ENCODE data around the gene MRFAP1.

MRFAP1 gene

GRCh38 chr4:6613676-6614651 is 26.5 kb upstream of the MRFAP1 start:
- H3K4me1 ChIP-seq (ENCODE audit: low read length): no peaks in the 10 kb centered on the region
- no peak overlapping the region for H3K27ac ChIP-seq (ENCODE audit: low read length)

GRCh38 chr4:6614701-6615230 is 25.7 kb upstream of the MRFAP1 start:
- TF ChIP-seq, protein P1, sequence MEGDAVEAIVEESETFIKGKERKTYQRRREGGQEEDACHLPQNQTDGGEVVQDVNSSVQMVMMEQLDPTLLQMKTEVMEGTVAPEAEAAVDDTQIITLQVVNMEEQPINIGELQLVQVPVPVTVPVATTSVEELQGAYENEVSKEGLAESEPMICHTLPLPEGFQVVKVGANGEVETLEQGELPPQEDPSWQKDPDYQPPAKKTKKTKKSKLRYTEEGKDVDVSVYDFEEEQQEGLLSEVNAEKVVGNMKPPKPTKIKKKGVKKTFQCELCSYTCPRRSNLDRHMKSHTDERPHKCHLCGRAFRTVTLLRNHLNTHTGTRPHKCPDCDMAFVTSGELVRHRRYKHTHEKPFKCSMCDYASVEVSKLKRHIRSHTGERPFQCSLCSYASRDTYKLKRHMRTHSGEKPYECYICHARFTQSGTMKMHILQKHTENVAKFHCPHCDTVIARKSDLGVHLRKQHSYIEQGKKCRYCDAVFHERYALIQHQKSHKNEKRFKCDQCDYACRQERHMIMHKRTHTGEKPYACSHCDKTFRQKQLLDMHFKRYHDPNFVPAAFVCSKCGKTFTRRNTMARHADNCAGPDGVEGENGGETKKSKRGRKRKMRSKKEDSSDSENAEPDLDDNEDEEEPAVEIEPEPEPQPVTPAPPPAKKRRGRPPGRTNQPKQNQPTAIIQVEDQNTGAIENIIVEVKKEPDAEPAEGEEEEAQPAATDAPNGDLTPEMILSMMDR (IDR thresholded peaks at IDR 0.05; ENCODE audit: low read length): no peak
- TF ChIP-seq EZH2phosphoT487 (IDR thresholded peaks at IDR 0.05; ENCODE audit: low read length): no peak
- TF ChIP-seq EZH2 (optimal IDR thresholded peaks at IDR 0.05; ENCODE audit: low read depth, low read length): no peak
- Histone ChIP-seq H3K4me1 (ENCODE audit: low read length) (no peaks in the 10 kb centered on the region), H3K4me2 (ENCODE audit: low read depth, low read length) (no peak overlapping the region), H3K36me3 (replicated peaks; ENCODE audit: insufficient read depth, low read length) (no peaks in the 10 kb centered on the region), H2AFZ (ENCODE audit: low read length) (no peak overlapping the region), H3K79me2 (ENCODE audit: low read length) (no peaks in the 10 kb centered on the region), H3K9me3 (replicated peaks; ENCODE audit: insufficient read depth, low read length) (no peaks in the 10 kb centered on the region), H3K4me3 (ENCODE audit: low read length) (no peak overlapping the region), H3K27me3 (replicated peaks; ENCODE audit: insufficient read depth, low read length) (no peaks in the 10 kb centered on the region), H3K9me2 (replicated peaks; ENCODE audit: insufficient read depth, low read length) (no peaks in the 10 kb centered on the region), H3K9ac (ENCODE audit: low read length) (no peak overlapping the region), H3F3A (ENCODE audit: insufficient read depth, low read length) (no peaks in the 10 kb centered on the region), H3K27ac (ENCODE audit: low read length) (no peak overlapping the region), H4K20me1 (ENCODE audit: insufficient read depth, low read length) (no peaks in the 10 kb centered on the region)
- no peak for DNase-seq

More at GRCh38 chr4:6613676-6614651, 26.5 kb upstream of the MRFAP1 start:
- no peak overlapping the region for H3K4me2 ChIP-seq (ENCODE audit: low read depth, low read length)
- no peak overlapping the region for H3K9ac ChIP-seq (ENCODE audit: low read length)
- no peak for TF ChIP-seq EZH2 (optimal IDR thresholded peaks at IDR 0.05; ENCODE audit: low read depth, low read length)
- TF ChIP-seq, protein P1 (IDR thresholded peaks at IDR 0.05; ENCODE audit: low read length): no peak
- TF ChIP-seq EZH2phosphoT487 (IDR thresholded peaks at IDR 0.05; ENCODE audit: low read length): no peak
- no peak for DNase-seq
- H4K20me1 ChIP-seq (ENCODE audit: insufficient read depth, low read length): no peaks in the 10 kb centered on the region
- H3K36me3 ChIP-seq (replicated peaks; ENCODE audit: insufficient read depth, low read length): no peaks in the 10 kb centered on the region
- H3K27me3 ChIP-seq (replicated peaks; ENCODE audit: insufficient read depth, low read length): no peaks in the 10 kb centered on the region
- no peaks in the 10 kb centered on the region for H3K79me2 ChIP-seq (ENCODE audit: low read length)
- no peak overlapping the region for H2AFZ ChIP-seq (ENCODE audit: low read length)
- no peak overlapping the region for H3K4me3 ChIP-seq (ENCODE audit: low read length)
- H3K9me3 ChIP-seq (replicated peaks; ENCODE audit: insufficient read depth, low read length): no peaks in the 10 kb centered on the region
- no peaks in the 10 kb centered on the region for H3F3A ChIP-seq (ENCODE audit: insufficient read depth, low read length)
- H3K9me2 ChIP-seq (replicated peaks; ENCODE audit: insufficient read depth, low read length): no peaks in the 10 kb centered on the region

DNA sequence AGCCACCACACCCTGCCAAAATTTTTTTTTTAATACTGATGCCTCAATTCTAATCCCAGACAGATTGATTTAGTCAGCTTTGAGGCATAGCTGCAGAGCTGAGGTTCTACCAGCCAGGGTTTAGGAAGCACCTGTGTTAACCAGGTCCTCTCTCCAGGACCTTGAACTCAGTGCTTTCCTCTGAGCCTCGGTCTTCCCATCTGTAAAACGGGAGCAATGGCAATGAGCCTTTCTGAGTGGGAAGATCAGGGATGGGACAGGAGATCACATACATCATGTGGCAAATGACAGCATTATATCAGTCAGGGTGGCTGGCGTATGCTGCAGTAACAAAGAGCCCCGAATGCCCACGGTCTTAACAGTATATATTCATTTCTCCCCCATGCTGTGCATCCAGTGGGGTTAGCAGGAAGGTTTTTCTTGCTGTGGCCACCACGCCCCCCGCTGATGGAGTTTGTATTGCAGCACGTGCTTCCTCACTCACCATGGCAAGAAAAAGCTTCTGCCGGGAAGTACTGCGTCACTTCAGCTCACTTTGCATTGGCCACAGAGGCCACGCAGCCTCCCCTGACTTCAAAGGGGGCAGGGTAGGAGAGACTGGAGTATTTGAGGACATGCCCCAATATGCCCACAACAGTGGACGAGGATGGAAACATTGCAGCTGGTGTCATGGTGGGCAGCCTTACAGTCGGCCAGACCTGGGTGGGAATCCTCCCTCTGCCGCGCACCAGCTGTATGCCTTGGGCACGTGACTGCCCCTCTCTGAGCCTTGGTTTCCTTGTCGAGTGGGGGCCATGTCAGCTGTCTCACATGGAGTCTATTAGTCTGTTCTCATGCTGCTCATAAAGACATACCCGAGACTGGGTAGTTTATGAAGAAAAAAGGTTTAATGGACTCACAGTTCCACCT is 24.1 kb upstream of the MRFAP1 start:
- no peak overlapping the region for H3K4me2 ChIP-seq (ENCODE audit: low read depth, low read length)
- H3K9me3 ChIP-seq (replicated peaks; ENCODE audit: insufficient read depth, low read length): no peaks in the 10 kb centered on the region
- no peak overlapping the region for H3K4me3 ChIP-seq (ENCODE audit: low read length)
- TF ChIP-seq EZH2 (optimal IDR thresholded peaks at IDR 0.05; ENCODE audit: low read depth, low read length) (no peak), EZH2phosphoT487 (IDR thresholded peaks at IDR 0.05; ENCODE audit: low read length) (no peak)
- TF ChIP-seq, protein P1 (IDR thresholded peaks at IDR 0.05; ENCODE audit: low read length): no peak
- H3F3A ChIP-seq (ENCODE audit: insufficient read depth, low read length): no peaks in the 10 kb centered on the region
- H3K79me2 ChIP-seq (ENCODE audit: low read length): no peaks in the 10 kb centered on the region
- H4K20me1 ChIP-seq (ENCODE audit: insufficient read depth, low read length): no peaks in the 10 kb centered on the region
- DNase-seq: no peak
- H3K27me3 ChIP-seq (replicated peaks; ENCODE audit: insufficient read depth, low read length): no peaks in the 10 kb centered on the region
- no peak overlapping the region for H3K27ac ChIP-seq (ENCODE audit: low read length)
- no peak overlapping the region for H3K9ac ChIP-seq (ENCODE audit: low read length)
- no peaks in the 10 kb centered on the region for H3K4me1 ChIP-seq (ENCODE audit: low read length)
- H3K36me3 ChIP-seq (replicated peaks; ENCODE audit: insufficient read depth, low read length): no peaks in the 10 kb centered on the region
- no peak overlapping the region for H2AFZ ChIP-seq (ENCODE audit: low read length)
- no peaks in the 10 kb centered on the region for H3K9me2 ChIP-seq (replicated peaks; ENCODE audit: insufficient read depth, low read length)
